AG04450 (cell line): ENCODE measurements around the gene GNE. TPM values are rescaled to one million over a fixed set of nuclear protein-coding genes. Genes with fewer than 3 reads are reported as not detected.

Source experiments
- CTCF ChIA-PET: fragments of 300-600, 350-600 bp; formaldehyde crosslinking; extraction: SDS; loops from one replicate; lab custom pipeline; 2022; ENCODE audit warnings: antibody characterized with exemption, inconsistent platforms; lab: Charles Lee
- POLR2A ChIA-PET: fragments of 350-600 bp; formaldehyde crosslinking; extraction: SDS; loops from one replicate; lab custom pipeline; 2021; ENCODE audit warnings: antibody characterized with exemption, inconsistent platforms; lab: Yijun Ruan, JAX
- DNase-seq: peaks from one replicate; pipeline ENCODE4 v3.0.0-alpha.2; 2011; ENCODE audit warnings: low read depth, low spot score
- H3K27ac ChIP-seq: one replicate; pipeline ENCODE4 v1.5.1; 2012; ENCODE audit warnings: low read depth, low read length, control low read depth
- H3K27me3 ChIP-seq: one replicate; pipeline ENCODE4 v1.6.0; 2012; ENCODE audit warnings: low read length; ENCODE audit not compliant: control insufficient read depth, insufficient read depth
- H3K4me3 ChIP-seq: 2 replicates; pipeline ENCODE4 v1.5.1; 2011; ENCODE audit warnings: mild to moderate bottlenecking, low read depth, low read length, control low read depth
- H3K9me3 ChIP-seq: 2 replicates; pipeline ENCODE4 v1.5.1; 2012; ENCODE audit warnings: low read length; ENCODE audit not compliant: control insufficient read depth, insufficient read depth
- polyA plus RNA-seq: library from polyadenylated mRNA; depleted of rRNA; stranded (reverse); fragments of >200 nt; gene quantifications from 2 replicates; pipeline ENCODE4 v1.2.3, GENCODE V29; 2011
- TF ChIP-seq, protein P1 (sequence below): IDR thresholded peaks from 2 replicates; pipeline ENCODE4 v1.5.1; 2011; ENCODE audit warnings: low read depth, low read length, control low read depth, inconsistent platforms

The GNE gene
- polyA plus RNA-seq, 1 experiment = 17.4 TPM

DNA sequence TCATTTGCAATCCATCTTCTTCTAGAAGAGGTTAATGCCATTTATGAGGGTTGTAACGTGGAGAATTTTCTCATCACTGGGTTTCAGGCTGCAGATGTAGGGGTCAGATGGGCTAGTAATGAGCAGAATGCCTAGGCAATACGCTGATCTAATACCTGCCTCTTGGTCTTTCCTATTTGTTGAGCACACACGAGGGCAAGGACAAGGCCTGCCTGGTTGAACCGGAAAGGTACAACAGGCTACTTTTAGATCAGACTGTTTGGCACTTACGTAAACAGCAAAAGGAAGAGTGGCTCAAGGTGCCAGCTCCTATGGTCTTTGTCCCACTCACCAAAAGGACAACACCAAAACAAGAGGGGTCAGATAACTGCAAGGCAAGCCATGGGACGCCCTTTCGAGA, 24.0 kb upstream of the GNE start:
- ChIA-PET CTCF (no interaction called here), POLR2A (no interaction called here)
- Histone ChIP-seq H3K27ac (no peak overlapping the region), H3K9me3 (no peaks in the 10 kb centered on the region), H3K27me3 (no peaks in the 10 kb centered on the region), H3K4me3 (no peak overlapping the region)
- TF ChIP-seq, protein P1, sequence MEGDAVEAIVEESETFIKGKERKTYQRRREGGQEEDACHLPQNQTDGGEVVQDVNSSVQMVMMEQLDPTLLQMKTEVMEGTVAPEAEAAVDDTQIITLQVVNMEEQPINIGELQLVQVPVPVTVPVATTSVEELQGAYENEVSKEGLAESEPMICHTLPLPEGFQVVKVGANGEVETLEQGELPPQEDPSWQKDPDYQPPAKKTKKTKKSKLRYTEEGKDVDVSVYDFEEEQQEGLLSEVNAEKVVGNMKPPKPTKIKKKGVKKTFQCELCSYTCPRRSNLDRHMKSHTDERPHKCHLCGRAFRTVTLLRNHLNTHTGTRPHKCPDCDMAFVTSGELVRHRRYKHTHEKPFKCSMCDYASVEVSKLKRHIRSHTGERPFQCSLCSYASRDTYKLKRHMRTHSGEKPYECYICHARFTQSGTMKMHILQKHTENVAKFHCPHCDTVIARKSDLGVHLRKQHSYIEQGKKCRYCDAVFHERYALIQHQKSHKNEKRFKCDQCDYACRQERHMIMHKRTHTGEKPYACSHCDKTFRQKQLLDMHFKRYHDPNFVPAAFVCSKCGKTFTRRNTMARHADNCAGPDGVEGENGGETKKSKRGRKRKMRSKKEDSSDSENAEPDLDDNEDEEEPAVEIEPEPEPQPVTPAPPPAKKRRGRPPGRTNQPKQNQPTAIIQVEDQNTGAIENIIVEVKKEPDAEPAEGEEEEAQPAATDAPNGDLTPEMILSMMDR = no peak
- DNase-seq = no peak

DNA sequence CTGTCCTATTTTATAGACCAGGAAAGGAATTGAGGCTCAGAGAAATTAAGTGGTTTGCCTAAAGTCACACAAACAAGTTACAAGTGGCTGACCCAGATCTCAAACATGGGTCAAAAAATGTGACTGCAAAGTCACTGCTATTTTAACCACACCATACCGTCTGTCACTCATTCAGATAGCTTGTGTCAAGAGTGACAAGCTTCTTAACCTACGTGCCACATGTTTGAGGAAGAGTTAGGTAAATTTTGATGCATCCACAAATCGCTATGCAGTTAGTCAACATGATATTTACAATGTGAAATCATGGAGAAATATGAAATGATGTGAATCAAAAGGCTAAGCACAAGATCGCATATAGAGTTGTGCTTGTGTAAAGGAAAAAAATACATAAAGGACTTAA, 22.7 kb upstream of the GNE start:
- POLR2A ChIA-PET = no interaction called here
- TF ChIP-seq, protein P1 = no peak
- Histone ChIP-seq H3K27ac (no peak overlapping the region), H3K9me3 (no peaks in the 10 kb centered on the region), H3K27me3 (no peaks in the 10 kb centered on the region), H3K4me3 (no peak overlapping the region)
- CTCF ChIA-PET = no interaction called here
- DNase-seq = no peak

DNA sequence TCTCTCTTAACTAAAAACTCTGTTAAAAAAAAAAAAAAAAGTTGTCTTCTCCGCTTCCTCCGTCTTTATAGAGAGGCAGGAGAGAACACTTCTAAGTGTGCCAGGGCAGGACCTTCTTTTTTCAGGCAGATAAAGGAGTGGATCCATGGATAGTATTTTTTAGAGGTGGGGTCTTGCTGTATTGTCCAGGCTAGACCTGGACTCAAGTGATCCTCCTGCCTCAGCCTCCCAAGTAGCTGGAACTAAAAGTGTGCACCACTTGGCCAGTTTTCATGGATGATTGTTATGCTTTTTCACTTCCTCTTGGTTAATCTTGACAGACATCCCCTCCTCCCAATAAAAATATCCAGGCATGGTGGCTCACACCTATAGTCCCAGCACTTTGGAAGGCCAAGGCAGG, 20.0 kb upstream of the GNE start:
- no peaks in the 10 kb centered on the region for H3K27me3 ChIP-seq
- POLR2A ChIA-PET = no interaction called here
- no peak overlapping the region for H3K4me3 ChIP-seq
- TF ChIP-seq, protein P1 = no peak
- no peaks in the 10 kb centered on the region; the same call in 1 of the 2 replicates for H3K9me3 ChIP-seq
- CTCF ChIA-PET = no interaction called here
- H3K27ac ChIP-seq = no peak overlapping the region
- no peak for DNase-seq

DNA sequence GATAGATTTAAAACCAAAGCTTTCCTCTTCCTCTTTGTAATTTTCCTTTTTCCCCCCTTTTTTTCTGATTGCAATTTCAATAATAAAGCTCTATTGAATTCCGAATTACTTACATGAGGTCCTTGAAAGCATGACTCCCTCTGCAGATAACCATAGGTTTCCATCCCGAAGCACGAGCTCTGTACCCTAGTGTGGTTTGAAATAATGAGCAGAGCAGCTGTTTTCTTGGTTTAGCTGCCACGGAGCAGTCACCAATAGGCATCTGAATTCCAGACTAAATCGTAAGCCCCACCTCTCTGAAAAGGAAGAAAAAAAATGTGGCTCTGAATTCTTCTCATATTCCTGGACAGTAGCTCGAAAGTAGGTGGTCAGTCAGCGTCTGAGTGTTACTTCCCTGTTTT, 18.5 kb upstream of the GNE start:
- DNase-seq = peak; percentile 45
- no peaks in the 10 kb centered on the region; the same call in 1 of the 2 replicates for H3K9me3 ChIP-seq
- TF ChIP-seq, protein P1 = no peak
- no peaks in the 10 kb centered on the region for H3K27me3 ChIP-seq
- ChIA-PET CTCF (interaction anchor here (0.7 to 0.8 kb wide), 2 partner anchors 16 to 52 kb away, joined by 3 read pairs; no protein-coding TSS in a partner anchor), POLR2A (interaction anchor here (0.6 to 1.3 kb wide), 4 partner anchors 12 to 95 kb away, joined by 3 to 14 read pairs (median 6); partner anchors contain the start of gene GNE)
- no peak overlapping the region for H3K27ac ChIP-seq
- H3K4me3 ChIP-seq = peak overlapping the region; percentile 47

DNA sequence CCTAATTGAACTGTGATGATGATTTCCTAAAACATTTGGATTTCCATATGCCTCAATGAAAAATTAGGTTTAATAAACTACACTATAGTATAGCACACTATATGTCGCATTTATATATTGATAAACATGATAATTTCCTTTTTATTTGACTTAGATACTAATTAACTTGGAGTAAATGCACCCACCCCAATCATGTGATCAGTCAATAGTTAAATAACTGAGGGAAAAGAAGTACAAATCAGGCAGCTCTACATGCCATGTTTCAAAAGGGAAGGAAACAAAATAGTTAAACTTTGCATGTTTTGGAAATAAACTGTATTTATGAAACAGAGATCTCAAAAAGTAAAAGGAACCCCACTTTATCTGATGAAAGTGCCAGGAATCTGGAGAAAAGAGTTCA, 18.0 kb upstream of the GNE start:
- TF ChIP-seq, protein P1 = no peak
- ChIA-PET CTCF (interaction anchor here (0.7 to 1.3 kb wide), 4 partner anchors 16 to 109 kb away, joined by 3 to 4 read pairs (median 3); no protein-coding TSS in a partner anchor), POLR2A (interaction anchor here (0.7 to 1.3 kb wide), 3 partner anchors 13 to 86 kb away, joined by 3 to 14 read pairs (median 4); partner anchors contain the start of gene GNE)
- H3K4me3 ChIP-seq = peak overlapping the region; percentile 47
- no peak overlapping the region for H3K27ac ChIP-seq
- H3K9me3 ChIP-seq = no peaks in the 10 kb centered on the region; the same call in 1 of the 2 replicates
- DNase-seq = no peak
- H3K27me3 ChIP-seq = no peaks in the 10 kb centered on the region
